ENCODE data around the gene DPYD.

The DPYD gene

DNA sequence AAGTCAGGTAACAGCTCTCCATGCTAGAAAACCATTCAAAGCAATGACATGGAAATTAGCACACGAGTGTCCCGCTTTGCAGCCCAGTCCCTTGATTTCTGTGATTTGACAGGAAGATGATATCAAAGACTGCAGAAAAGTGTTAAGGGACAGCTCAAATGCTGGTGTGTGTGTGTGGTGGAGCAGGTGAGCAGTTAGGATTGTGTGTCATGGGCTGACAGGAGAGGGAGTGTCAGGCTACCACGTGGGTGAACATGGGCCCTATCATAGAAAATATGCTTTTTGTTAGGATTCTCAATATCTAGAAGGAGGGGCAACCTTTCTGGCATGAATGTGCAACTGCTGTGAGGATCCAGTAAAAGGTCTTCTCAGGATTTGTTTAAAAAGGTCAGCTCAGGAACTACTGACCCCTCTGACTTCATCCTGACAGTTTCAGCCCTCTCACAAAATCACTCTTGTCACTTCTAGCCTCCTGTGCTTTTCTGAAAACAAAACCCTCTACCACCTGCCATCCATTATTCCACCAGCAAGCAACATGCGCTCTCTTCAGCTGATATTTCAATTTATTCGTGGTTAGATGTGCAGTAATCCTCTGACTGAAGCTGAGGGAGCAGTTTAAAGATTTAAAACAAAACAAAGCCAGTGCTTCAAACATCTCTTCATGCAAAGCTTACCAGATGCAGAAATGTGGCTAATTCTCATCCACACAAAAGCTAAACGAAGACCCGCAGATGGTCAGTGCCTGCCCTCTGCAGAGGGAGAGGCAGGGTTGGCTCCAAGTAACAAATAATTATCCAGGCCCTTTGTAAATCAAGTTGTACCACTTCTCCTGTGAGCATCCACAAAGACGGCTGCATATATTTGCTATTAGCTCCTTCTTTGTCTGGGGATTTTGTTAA is 801.3 kb downstream of the DPYD start:
- no peak for DNase-seq

DNA sequence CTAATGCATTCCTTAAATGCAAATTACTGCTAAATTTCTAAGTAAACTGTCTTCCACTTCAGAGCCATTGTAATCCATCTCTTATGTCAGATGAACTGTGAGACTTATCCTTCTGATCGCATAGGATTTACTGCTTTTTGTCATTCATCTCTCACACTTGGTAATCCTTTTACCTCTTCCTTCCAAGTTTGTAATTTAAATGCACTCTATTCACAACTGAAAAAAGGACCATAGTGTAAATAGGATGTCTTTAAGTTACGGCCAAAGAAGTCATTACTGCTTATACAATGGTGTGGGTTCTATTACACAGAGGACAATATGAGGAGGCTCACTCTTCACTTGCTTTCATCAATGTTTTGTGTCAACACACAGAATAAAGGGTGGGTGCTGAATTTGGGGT is 806.0 kb downstream of the DPYD start:
- DNase-seq, result no peak

DNA sequence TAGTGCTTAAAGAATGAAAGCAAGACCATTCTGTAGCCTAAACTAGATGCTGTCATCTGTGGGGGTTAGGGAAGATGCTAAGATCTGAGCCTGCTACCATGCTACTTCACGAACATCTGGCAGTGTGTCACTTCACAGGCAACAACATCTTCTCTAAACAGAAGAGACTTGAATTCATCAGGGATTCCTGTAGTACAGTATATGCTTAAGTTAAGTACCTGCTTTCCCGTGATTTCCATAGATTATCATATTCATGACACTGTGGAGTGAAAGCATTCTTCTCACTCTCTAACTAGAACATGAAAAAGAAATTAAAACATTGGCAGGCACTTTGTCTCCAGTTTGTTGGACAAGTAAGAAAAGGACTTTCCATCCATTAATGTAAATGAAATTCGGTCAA is 808.4 kb downstream of the DPYD start:
- no peak for DNase-seq

DNA sequence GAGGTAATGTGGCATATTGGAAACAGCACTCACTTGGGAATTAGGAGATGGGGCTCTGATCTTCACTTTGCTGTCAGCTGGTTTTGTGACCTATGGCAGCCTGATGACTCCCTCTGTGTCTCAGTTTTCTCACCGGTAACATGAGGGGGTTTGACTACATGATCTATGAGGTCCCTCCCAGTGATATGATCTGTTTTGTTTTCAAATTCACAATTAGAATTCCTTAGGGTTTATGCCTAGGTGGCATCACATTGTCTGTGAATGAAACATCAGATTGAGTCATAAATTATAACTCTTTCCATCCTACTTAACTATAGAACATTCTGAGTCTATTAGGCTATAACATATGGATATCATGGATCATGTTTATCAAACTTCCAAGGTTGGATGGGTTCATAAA is 812.7 kb downstream of the DPYD start:
- no peak for DNase-seq

DNA sequence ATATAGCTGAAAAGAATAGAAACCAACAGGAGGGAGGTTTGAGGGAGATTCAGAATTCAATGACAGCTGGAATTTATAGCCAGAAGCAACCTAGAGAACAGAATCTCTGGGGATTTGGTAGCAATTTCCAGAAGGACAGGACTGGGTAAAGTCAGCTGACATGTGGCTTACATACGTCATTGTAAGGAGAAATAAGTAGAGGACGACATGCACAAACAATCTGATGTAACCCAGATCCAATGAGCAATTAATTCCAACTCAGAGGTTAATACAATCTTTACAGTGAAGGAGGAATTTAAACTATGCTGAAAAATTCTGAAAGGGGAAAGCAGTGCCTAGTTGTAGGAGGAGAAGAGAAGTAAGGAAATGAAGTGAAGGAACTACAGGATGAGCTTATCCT is 815.3 kb downstream of the DPYD start:
- DNase-seq, result no peak

DNA sequence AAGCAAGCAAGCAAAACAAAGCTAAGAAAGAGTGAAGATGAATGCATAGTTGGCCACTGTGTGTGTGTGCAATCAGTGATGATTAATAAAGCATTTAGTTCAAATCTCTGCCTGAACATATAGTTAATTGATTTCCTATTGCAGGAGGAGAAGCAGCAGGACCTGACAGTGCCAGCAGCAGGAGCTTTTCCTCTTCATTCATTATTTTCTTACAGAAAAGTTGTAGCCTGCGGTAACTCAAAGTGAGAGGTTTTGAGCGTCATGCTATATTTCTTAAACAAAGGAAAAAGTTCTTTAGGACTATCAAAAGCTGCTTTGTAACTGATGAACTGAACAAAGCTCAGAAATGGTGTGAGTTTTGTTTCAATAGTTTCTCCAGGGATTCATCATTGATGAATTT is 819.3 kb downstream of the DPYD start:
- DNase-seq, result no peak

DNA sequence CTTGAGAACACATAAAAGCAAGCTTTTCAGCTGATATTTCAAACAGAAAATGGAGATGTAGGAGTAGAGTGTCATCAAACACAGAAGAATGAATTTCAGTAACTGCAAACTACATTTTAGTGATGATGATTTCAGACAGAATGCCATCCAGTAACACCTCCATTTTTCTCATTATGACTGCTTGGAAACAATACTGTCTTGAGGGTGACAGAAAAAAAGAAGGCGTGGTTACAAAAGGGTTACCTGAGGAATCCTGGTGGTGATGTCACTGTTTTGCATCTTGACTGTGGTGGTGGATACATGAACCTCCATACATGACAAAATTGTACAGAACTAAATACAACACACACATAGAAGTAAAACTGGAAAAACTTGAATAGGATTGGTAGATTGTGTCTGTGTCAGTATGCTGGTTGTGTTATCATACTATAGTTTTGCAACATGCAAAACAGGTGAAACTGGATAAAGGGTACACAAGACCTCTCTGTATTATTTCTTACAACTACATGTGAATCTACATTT is 823.4 kb downstream of the DPYD start:
- DNase-seq, result no peak

DNA sequence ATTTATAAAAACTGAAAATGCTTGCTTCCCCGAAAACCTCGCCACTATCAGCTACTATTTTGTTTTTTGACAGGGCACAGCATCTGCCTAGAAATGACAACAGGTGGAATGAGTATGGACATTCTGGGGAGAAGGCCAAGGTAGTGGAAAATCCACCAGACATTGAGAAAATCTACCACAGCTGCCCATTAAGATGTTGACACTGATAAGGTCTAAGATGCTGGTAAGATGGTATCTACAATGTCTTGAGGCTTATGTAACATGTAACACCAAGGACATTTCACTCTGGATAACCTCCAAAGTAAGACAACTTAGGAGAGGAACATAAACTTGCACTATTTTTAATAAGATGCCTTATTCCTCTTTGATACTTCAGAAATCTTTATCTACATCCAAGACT is 825.1 kb downstream of the DPYD start:
- DNase-seq, result no peak

DNA sequence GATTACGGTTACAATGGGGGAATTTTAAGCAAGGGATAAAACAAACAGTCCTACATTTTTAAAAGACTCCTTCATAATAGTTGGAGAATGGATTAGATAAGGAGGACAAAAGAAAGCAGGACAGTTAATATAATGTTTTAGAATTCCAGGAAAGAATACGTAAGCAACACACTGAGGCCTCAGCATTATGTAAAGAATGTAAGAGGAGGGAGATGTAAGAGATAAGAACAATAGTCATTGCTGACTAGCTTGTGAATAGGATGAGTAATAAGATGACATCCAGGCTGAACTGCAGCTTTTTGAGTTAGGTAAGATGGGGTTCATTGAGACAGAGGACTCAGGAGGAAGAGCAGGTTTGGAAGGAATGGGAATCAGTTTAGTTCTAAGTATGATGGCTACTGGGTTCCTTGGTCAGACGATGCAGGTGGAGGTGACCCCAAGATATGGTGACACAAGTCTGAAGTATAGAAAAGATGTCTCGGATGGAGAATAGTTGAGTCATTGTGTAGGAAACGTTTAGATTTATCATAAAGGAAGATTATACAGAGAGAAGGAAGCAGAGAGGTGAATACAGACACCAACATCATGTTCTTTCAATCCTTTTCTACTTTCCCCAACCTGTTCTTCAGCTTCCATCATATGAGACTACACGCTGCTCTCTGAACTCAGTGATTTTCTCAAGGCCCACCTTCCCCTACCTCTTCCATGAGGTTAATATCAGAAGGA is 826.4 kb downstream of the DPYD start:
- DNase-seq, result no peak

DNA sequence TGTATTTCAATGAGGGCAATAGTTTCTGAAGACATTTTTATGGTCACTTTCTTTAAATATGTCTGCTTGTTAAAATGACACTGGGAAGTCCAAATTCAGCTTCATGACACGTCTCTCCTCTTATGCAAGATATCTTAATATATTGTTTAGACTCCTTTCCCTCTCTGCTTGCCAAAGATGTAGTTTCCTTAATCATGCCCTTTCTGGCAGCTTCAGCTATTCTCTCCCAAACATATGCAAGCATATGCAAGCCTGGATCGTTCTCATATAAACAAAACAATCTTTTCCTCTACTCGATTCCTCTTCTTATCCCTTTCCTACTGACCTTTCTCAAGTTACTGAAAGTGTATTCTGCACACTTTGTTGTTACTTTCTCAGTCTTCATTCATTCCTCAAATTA is 827.1 kb downstream of the DPYD start:
- DNase-seq, result no peak

DNA sequence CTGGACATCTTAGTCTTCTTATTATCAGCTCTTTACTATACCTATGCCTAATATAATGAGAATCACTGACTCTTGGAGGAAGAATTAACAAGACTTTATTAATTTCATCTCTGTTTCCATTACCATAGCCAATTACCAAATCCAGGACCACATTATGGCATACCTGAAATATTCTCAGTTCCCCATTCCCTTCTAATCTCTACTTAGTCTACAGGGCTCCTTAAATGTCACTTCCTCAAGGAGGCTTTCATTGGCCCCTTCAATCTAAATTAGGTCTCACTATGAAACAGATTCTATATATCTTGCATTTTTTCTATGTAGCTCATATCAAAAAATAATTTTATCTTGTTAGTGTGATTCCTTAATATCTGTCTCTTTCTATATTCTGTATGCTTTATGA is 828.0 kb downstream of the DPYD start:
- no peak for DNase-seq

DNA sequence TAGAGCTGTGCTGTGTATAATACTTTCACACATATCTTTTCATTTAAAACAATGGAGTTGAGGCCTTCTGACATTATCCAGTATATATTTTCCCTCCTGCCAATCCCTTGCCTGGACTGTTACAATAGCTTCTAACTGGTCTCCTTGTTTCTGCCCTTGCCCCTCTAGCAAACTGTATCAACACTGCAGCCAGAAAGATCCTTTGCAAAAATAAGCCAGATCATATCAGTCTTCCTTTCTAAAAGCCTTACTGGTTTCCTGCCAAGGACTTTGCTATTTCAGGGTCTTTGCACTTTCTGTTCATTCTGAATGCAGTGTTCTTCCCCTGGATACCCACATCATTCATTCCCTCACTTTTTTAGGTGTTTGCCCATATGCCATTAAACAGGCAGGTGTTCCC is 829.2 kb downstream of the DPYD start:
- no peak for DNase-seq

DNA sequence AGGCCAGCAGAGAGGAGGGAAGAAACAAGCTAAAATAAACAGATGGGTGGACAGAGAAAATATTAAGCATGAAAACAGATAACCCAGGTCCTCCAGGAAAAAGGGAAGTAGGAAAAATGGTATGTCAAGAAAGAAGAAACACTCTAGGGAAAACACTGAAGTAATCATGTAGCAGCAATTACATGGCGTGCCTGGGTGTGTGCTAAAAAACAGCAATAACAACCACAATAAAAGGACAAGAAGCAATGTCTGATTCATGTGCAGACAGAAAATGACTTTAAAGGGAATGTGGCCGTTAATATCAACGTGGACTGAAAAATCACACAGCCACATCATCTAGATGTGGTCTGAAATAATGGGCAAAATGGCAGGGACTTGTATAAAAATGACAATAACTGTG is 829.6 kb downstream of the DPYD start:
- DNase-seq, result no peak

DNA sequence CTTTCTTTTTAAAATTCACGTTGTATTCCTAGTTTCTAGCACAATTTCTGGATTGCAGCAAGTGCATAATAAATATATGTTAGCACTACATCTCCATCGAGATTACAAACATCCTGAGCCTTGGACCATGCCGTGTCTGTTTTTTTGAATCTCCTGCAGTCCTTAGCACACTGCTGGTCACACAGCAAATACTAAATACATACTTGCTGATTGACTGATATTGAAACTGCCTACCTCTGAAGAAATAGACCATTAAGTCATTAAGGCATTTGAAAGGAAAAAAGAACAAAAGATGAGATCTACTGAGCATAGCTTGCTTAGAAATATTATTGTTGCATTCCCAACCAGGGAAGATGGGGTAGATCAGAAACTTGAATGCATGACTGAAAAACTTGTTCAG is 830.1 kb downstream of the DPYD start:
- DNase-seq, result no peak

DNA sequence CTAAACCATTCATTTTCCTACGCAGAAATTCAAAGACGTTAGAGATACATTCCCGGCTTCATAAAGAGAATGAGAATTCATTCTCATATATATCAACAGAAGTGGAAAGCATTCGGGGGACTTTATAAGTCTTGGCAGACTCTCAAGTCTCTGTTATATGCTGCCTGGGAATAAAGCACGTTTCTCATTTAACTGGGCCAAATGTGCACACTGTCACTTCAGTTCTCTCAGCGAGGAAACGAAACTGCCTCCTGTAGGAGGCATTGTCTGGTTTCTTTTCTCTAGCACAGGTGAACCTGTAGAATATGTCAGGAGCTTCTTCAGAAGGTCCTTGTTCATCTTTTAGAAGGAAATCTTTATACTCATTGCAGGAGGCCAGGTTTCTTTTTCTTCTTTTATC is 831.7 kb downstream of the DPYD start:
- DNase-seq, result no peak

DNA sequence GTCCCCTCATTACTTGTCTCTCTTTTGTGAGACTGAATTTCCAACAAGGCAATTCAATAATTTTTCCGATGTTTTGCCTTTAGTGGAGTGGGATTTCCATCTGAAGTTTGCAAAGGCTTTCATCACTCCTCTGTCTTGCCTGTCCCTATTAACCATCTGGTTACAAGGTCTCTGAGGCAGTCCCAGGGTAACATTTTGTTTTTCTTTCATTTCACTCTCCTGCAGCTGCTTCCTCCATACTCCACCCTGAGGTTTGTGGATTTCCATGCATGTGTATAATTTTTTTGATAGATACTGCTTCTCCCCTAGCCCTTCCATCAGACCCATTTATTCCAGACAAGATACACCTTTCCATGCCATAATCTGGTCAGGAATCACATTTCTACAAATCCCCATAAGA is 832.4 kb downstream of the DPYD start:
- DNase-seq, result no peak

DNA sequence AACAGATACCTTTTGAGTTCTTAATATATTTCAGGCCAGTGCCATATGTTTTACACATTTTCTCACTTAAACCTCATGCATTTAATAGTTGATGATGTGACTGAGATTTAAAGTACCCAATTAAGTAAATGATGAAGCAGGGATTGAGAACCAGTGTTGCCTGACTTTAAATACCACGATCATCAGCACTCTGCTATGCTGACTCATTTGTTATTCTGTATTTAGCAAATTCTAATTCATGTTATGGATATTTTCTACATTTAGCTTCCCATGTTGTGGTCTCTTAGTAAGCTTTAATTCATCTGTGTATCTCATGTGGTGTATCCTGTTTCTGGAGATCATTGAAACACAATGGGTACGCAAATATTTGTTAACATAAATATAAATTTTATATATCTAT is 836.3 kb downstream of the DPYD start:
- DNase-seq, result no peak

DNA sequence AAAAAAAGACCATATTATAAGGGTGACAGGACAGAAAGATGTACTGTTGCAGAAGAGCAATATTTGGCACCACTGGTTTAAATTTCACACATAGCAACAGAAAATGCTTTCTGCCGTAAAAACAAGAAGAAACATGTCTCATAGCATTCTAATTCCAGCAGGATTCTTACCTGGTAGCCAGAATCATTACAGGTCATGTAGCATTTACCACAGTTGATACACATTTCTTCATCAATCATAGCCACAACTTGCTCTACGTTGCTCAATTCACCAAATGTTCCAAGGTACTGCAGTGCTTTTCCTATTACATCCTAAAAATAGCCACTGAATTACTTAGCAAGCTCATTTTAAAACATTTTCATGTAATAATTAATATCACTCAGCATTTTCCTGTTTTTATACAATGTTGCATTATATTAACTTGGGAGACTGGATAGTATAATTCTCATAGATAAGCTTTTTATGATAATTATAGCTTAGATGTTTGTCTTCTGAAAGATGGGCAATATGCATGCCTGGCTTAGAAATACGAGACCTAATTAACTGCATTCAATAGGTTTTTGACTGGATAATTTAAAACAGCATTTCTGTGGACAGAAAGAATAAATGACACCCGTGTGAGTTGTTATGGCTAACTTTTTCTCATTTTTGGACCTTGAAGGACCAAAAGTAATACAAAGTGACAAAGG is 838.5 kb downstream of the DPYD start:
- DNase-seq, result no peak

DNA sequence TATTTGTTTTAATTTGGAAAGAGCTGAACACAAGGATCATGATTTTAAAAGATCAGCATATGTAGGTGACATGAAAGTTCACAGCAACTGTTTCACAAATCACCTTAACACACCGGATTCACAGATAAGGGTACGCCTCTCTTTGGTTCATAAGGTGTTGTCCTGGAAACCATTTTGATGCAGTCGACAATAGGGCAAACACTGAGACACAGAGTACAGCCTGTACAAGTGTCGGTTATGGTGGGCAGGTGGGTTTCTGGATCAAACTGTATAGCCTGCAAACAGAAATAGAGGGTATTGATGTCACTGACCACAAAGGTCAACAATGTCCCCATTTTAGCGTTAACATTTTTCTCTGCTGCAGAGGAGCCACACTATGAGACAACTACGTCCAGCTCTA is 842.0 kb downstream of the DPYD start:
- DNase-seq, result no peak

DNA sequence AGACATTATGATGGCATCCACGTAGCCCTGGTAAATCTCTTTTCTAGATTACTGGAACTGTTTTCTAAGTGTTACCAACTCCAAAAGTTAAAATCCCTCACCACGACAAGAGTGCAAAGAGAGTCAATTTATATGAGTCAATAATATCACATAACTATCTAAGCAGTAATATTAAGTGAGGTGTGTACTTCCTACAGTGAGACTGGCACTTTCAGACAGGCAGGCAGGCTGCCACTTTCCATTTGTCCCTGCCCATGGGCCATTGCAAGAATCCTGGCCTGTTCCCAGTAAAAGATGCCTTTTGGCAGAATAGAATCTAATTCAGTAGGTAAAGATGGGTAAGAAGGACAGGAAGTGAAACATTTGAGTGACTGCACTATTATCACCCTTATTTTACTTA is 843.6 kb downstream of the DPYD start:
- DNase-seq, result no peak

DNA sequence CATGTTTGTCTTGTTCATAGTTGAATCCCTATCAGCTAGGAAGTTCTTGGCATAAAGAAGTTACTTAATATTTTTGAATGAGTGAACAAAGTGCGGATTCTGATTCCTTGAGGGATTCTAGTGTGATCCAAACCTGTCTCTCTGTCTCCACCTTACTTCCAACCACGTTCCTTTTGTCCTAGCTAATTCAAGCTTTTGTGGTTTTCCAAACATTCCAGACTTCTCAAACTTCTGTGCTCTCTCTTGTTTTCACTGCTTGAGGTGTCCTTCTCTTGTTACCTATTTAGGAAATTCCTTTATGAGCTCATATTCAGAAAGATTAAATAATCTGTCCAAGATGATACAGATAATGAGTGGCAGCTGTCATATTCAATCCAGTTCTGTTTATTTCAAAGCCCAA is 846.1 kb downstream of the DPYD start:
- no peak for DNase-seq

DNA sequence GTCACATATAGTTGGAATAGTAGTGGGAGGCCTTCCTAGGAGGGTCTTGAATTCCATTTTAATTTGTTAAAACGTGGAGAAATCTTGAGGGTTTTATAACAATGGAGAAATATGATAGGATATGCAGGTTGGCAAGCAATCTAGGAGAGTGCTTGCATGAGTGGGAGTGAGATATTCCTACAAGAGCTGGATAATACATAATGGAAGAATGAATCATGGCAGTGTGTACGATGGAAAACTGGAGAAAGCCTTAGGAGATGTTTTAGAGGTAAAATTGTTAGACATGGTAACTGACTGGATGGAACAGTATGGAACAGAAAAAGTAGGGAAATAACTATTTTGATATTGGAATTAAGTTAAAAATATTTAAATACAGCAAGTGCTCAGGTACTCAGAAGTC is 846.9 kb downstream of the DPYD start:
- no peak for DNase-seq

DNA sequence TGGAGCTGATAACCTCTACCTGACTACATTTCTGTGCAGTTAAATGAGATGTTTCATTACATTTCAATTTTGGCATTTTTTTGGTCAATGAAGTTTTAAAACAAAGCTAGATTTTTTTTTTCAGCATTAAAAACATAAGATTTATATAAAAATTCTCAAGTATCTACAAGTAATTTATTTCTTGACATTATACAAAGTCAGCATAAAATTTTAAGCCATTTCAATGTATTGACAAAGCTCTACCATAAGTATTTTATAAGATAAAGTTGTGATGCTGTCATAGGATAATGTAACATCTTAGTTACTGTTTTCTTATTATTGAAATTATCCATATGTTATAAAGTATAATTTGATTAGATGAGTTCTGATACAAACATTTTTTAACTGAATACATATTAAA is 847.7 kb downstream of the DPYD start:
- no peak for DNase-seq

DNA sequence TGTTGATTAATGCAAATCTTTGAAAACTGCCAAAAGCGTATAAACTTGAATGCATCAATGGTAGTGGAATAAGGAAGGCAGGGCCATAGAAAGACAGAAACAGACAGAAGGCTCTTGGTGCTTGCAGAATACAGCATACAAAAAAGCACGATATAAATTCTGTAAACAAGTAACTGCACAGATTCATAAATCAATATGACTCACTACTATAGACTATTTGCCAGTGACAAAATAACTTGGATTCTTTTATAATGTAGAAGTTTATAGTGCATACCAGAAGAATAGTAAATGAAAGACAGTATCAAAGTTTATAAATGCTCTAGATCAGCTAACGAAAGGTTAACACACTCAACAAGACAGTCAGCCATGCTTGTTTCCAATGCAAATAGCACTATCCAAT is 849.7 kb downstream of the DPYD start:
- no peak for DNase-seq

All from RPMI8226 (cell line).